CD4-positive, CD25-positive, alpha-beta regulatory T cell (primary cell): ENCODE results near the gene DNAH6. TPM values are rescaled to one million over a fixed set of nuclear protein-coding genes. Genes with fewer than 3 reads are reported as not detected.

ENCODE experiments used
- ATAC-seq, 2 donors: fragments of 150-1000 bp; cut with Tn5 transposase; one replicate each; pipeline ENCODE4 v1.10.0; 2021; ENCODE audit warnings: low read depth in 2 of 2, moderate number of reproducible peaks in 2 of 2, moderate library complexity in 1 of 2
- DNase-seq, 3 donors: peaks; one replicate each; pipeline versions ENCODE4 v3.0.0 to v3.0.0-alpha.2; 2012 to 2022; ENCODE audit warnings: mixed read lengths in 1 of 3
- H3K27ac ChIP-seq: one replicate; pipeline ENCODE4 v1.7.0; 2013; ENCODE audit warnings: mild to moderate bottlenecking, low read length; ENCODE audit not compliant: insufficient read depth, poor library complexity, severe bottlenecking
- H3K27me3 ChIP-seq: one replicate; pipeline ENCODE4 v1.7.0; 2013; ENCODE audit warnings: low read length; ENCODE audit not compliant: control insufficient read depth, insufficient read depth
- H3K36me3 ChIP-seq: one replicate; pipeline ENCODE4 v1.7.0; 2013; ENCODE audit warnings: mild to moderate bottlenecking, low read length, moderate library complexity; ENCODE audit not compliant: control insufficient read depth, insufficient read depth
- H3K4me1 ChIP-seq: 2 replicates; pipeline ENCODE4 v1.7.0; 2013; ENCODE audit warnings: mild to moderate bottlenecking, low read length; ENCODE audit not compliant: insufficient read depth, control insufficient read depth, poor library complexity, severe bottlenecking
- H3K4me3 ChIP-seq: one replicate; pipeline ENCODE4 v1.7.0; 2013; ENCODE audit warnings: low read depth, mild to moderate bottlenecking, low read length, moderate library complexity
- H3K9me3 ChIP-seq, 2 experiments: 1 replicate in 1 of 2; 2 replicates in 1 of 2; pipeline ENCODE4 v1.7.0; 2013; ENCODE audit warnings: low read length in 2 of 2, mild to moderate bottlenecking in 1 of 2, moderate library complexity in 1 of 2; ENCODE audit not compliant: control insufficient read depth in 2 of 2
- H3K27ac Mint-ChIP-seq, 3 donors: one replicate each; pipeline ENCODE4 v1.8.0; 2020 to 2022; ENCODE audit warnings: mild to moderate bottlenecking in 3 of 3, mixed read lengths in 3 of 3, moderate library complexity in 2 of 3
- H3K27me3 Mint-ChIP-seq: one replicate; pipeline ENCODE4 v1.8.0; 2022; ENCODE audit warnings: mild to moderate bottlenecking, mixed read lengths
- H3K36me3 Mint-ChIP-seq: one replicate; pipeline ENCODE4 v1.8.0; 2020; ENCODE audit warnings: mixed read lengths
- H3K4me1 Mint-ChIP-seq, 4 donors: one replicate each; pipeline ENCODE4 v1.8.0; 2020 to 2022; ENCODE audit warnings: mixed read lengths in 4 of 4, mild to moderate bottlenecking in 1 of 4
- H3K4me3 Mint-ChIP-seq, 4 donors: one replicate each; pipeline ENCODE4 v1.8.0; 2020 to 2022; ENCODE audit warnings: mild to moderate bottlenecking in 4 of 4, mixed read lengths in 4 of 4, moderate library complexity in 3 of 4
- H3K9me3 Mint-ChIP-seq, 7 donors: one replicate each; pipeline ENCODE4 v1.8.0; 2020 to 2022; ENCODE audit warnings: mixed read lengths in 7 of 7, mild to moderate bottlenecking in 3 of 7, moderate library complexity in 2 of 7
- polyA plus RNA-seq, 4 donors: library from polyadenylated mRNA; unstranded; fragments of 300-500 nt; fragmentation: Illumina TruSeq; gene quantifications; one replicate each; pipeline ENCODE4 v1.2.3, GENCODE V29; 2021
- total RNA-seq: library from RNA; stranded (reverse); gene quantifications from one replicate; pipeline ENCODE4 v1.2.3, GENCODE V29; 2022

Gene DNAH6
- total and polyA plus RNA-seq, 5 donors from 2014 or later = 0.17 to 1.1 (median 0.52) TPM

GRCh38 chr2:84816426-84817026, 300.2 kb downstream of the DNAH6 start:
- ATAC-seq = no peak
- Histone ChIP-seq H3K4me1 (peaks cover 16% of the 10 kb centered on the region), H3K36me3 (peaks cover under 1% of the 10 kb centered on the region), H3K9me3 (no peaks in the 10 kb centered on the region), H3K27me3 (no peaks in the 10 kb centered on the region), H3K27ac (no peak overlapping the region), H3K4me3 (peak overlapping the region; percentile 10)
- Mint-ChIP-seq H3K9me3 (peaks cover 0 to 2% (median 0%) of the 10 kb centered on the region in 7 donors), H3K27ac (peak overlapping the region in 2 of 3 donors; percentile 16 to 74), H3K4me1 (peaks cover 23 to 60% (median 31%) of the 10 kb centered on the region in 4 donors), H3K36me3 (peaks cover 6% of the 10 kb centered on the region), H3K4me3 (peak overlapping the region in 2 of 4 donors; percentile 12 to 30), H3K27me3 (no peaks in the 10 kb centered on the region)
- no peak for DNase-seq

GRCh38 chr2:84817239-84817655, 300.9 kb downstream of the DNAH6 start:
- H3K4me1 Mint-ChIP-seq = peaks cover 23 to 57% (median 31%) of the 10 kb centered on the region in 4 donors
- Histone ChIP-seq H3K4me1 (peaks cover 16% of the 10 kb centered on the region), H3K27ac (no peak overlapping the region), H3K27me3 (no peaks in the 10 kb centered on the region), H3K9me3 (no peaks in the 10 kb centered on the region), H3K4me3 (peak overlapping the region; percentile 10), H3K36me3 (peaks cover 2% of the 10 kb centered on the region)
- ATAC-seq = peak in 1 of 2 donors; percentile 40
- peaks cover 7% of the 10 kb centered on the region for H3K36me3 Mint-ChIP-seq
- peak in 1 of 3 donors; percentile 73 for DNase-seq
- peak overlapping the region; percentile 1 to 74 (median 39) for H3K27ac Mint-ChIP-seq
- H3K9me3 Mint-ChIP-seq = peaks cover 0 to 2% (median 0%) of the 10 kb centered on the region in 7 donors
- peak overlapping the region in 2 of 4 donors; percentile 12 to 48 for H3K4me3 Mint-ChIP-seq
- no peaks in the 10 kb centered on the region for H3K27me3 Mint-ChIP-seq

GRCh38 chr2:84821806-84822205, 305.5 kb downstream of the DNAH6 start:
- no peak for DNase-seq
- Mint-ChIP-seq H3K36me3 (peaks cover 24% of the 10 kb centered on the region), H3K4me3 (no peak overlapping the region), H3K4me1 (peaks cover 14 to 44% (median 27%) of the 10 kb centered on the region in 4 donors), H3K9me3 (no peaks in the 10 kb centered on the region), H3K27me3 (no peaks in the 10 kb centered on the region), H3K27ac (no peak overlapping the region)
- no peaks in the 10 kb centered on the region for H3K27me3 ChIP-seq
- ATAC-seq = no peak
- H3K4me1 ChIP-seq = peaks cover 12% of the 10 kb centered on the region
- H3K4me3 ChIP-seq = no peak overlapping the region
- H3K9me3 ChIP-seq = no peaks in the 10 kb centered on the region
- H3K27ac ChIP-seq = no peak overlapping the region
- peaks cover 2% of the 10 kb centered on the region for H3K36me3 ChIP-seq

GRCh38 chr2:84823229-84823628, 306.9 kb downstream of the DNAH6 start:
- no peaks in the 10 kb centered on the region for H3K27me3 Mint-ChIP-seq
- no peak overlapping the region for H3K4me3 ChIP-seq
- no peak overlapping the region for H3K27ac ChIP-seq
- DNase-seq = no peak
- no peaks in the 10 kb centered on the region for H3K9me3 ChIP-seq
- no peak overlapping the region for H3K4me3 Mint-ChIP-seq
- peaks cover 2% of the 10 kb centered on the region for H3K36me3 ChIP-seq
- no peak for ATAC-seq
- peak overlapping the region; percentile 29 to 71 (median 66) for H3K27ac Mint-ChIP-seq
- H3K4me1 Mint-ChIP-seq = peaks cover 11 to 29% (median 23%) of the 10 kb centered on the region in 4 donors
- H3K27me3 ChIP-seq = no peaks in the 10 kb centered on the region
- H3K4me1 ChIP-seq = peaks cover 10% of the 10 kb centered on the region
- no peaks in the 10 kb centered on the region for H3K9me3 Mint-ChIP-seq
- peaks cover 31% of the 10 kb centered on the region for H3K36me3 Mint-ChIP-seq

GRCh38 chr2:84823788-84824187, 307.5 kb downstream of the DNAH6 start:
- Mint-ChIP-seq H3K9me3 (no peaks in the 10 kb centered on the region), H3K27ac (no peak overlapping the region), H3K36me3 (peaks cover 31% of the 10 kb centered on the region), H3K4me3 (no peak overlapping the region), H3K27me3 (no peaks in the 10 kb centered on the region), H3K4me1 (peaks cover 16 to 33% (median 25%) of the 10 kb centered on the region in 4 donors)
- no peak for DNase-seq
- Histone ChIP-seq H3K27ac (no peak overlapping the region), H3K27me3 (no peaks in the 10 kb centered on the region), H3K36me3 (peaks cover 2% of the 10 kb centered on the region), H3K9me3 (no peaks in the 10 kb centered on the region), H3K4me1 (peaks cover 14% of the 10 kb centered on the region), H3K4me3 (no peak overlapping the region)
- no peak for ATAC-seq

- H3K9me3 Mint-ChIP-seq = no peaks in the 10 kb centered on the region
- no peaks in the 10 kb centered on the region for H3K27me3 Mint-ChIP-seq
- Histone ChIP-seq H3K4me3 (no peak overlapping the region), H3K4me1 (peaks cover 38% of the 10 kb centered on the region), H3K36me3 (no peaks in the 10 kb centered on the region), H3K9me3 (no peaks in the 10 kb centered on the region), H3K27ac (no peak overlapping the region), H3K27me3 (no peaks in the 10 kb centered on the region)
- H3K27ac Mint-ChIP-seq = peak overlapping the region in 1 of 3 donors; percentile 72
- ATAC-seq (peak; percentile 13 to 53), DNase-seq (peak in 1 of 3 donors; percentile 72)
- H3K4me1 Mint-ChIP-seq = peaks cover 5 to 27% (median 20%) of the 10 kb centered on the region in 4 donors
- H3K4me3 Mint-ChIP-seq = peak overlapping the region; percentile 18 to 69 (median 35)
- H3K36me3 Mint-ChIP-seq = peaks cover 29% of the 10 kb centered on the region
These were observed 311.8 kb downstream of the DNAH6 start for GRCh38 chr2:84827978-84828575.

GRCh38 chr2:84829693-84830092, 313.4 kb downstream of the DNAH6 start:
- no peaks in the 10 kb centered on the region for H3K9me3 ChIP-seq
- no peak overlapping the region for H3K4me3 ChIP-seq
- Mint-ChIP-seq H3K27me3 (no peaks in the 10 kb centered on the region), H3K9me3 (no peaks in the 10 kb centered on the region), H3K27ac (no peak overlapping the region), H3K4me3 (no peak overlapping the region), H3K4me1 (peaks cover 5 to 36% (median 26%) of the 10 kb centered on the region in 4 donors), H3K36me3 (peaks cover 25% of the 10 kb centered on the region)
- H3K27ac ChIP-seq = no peak overlapping the region
- ATAC-seq (no peak), DNase-seq (no peak)
- peaks cover 49% of the 10 kb centered on the region for H3K4me1 ChIP-seq
- no peaks in the 10 kb centered on the region for H3K27me3 ChIP-seq
- H3K36me3 ChIP-seq = no peaks in the 10 kb centered on the region
